SK-N-SH (cell line): ENCODE data around the gene ITGA5. TPM values are rescaled to one million over a fixed set of nuclear protein-coding genes. Genes with fewer than 3 reads are reported as not detected.

Source experiments
- CTCF ChIA-PET: fragments of 300-600, 350-600 bp; formaldehyde crosslinking; extraction: SDS; loops from one replicate; lab custom pipeline; 2021; lab: Yijun Ruan, JAX
- POLR2A ChIA-PET: fragments of 350-600 bp; sonication (Branson Sonifier 250); formaldehyde crosslinking; extraction: SDS; loops from one replicate; lab custom pipeline; 2020; ENCODE audit warnings: antibody characterized with exemption, inconsistent platforms; lab: Yijun Ruan, JAX
- DNase-seq: peaks from one replicate; pipeline ENCODE4 v3.0.0; 2012
- H2AFZ ChIP-seq: fragments of 200-600 bp; sonication (generic); 2 replicates; pipeline ENCODE4 v1.8.1; 2016; ENCODE audit warnings: antibody characterized with exemption, mild to moderate bottlenecking, low read depth
- H3F3A ChIP-seq: fragments of 200-600 bp; sonication (generic); replicated peaks from 2 replicates; pipeline ENCODE3; 2016; ENCODE audit warnings: antibody characterized with exemption, mild to moderate bottlenecking; ENCODE audit not compliant: insufficient read depth
- H3K27ac ChIP-seq, 2 experiments: fragments of 200-500 bp in 1 of 2; fragments of 200-600 bp in 1 of 2; sonication (Bioruptor generic) in 1 of 2; sonication (generic), shearing (Covaris generic) in 1 of 2; 2 replicates each; pipeline versions ENCODE4 v1.5.1 to v1.6.1; 2014 to 2016; ENCODE audit warnings: low read depth in 2 of 2, inconsistent platforms in 1 of 2, low read length in 1 of 2, mild to moderate bottlenecking in 1 of 2, mixed read lengths in 1 of 2
- H3K27me3 ChIP-seq: fragments of 200-600 bp; sonication (generic), shearing (Covaris generic); 2 replicates; pipeline ENCODE4 v1.6.1; 2016; ENCODE audit warnings: mixed run types; ENCODE audit not compliant: insufficient read depth
- H3K36me3 ChIP-seq, 2 experiments: fragments of 200-500 bp in 1 of 2; fragments of 200-600 bp in 1 of 2; sonication (Bioruptor generic) in 1 of 2; sonication (generic) in 1 of 2; replicated peaks in 1 of 2; 2 replicates each; pipeline versions ENCODE3 to v1.5.1; 2014 to 2016; ENCODE audit warnings: low read length in 1 of 2, mild to moderate bottlenecking in 1 of 2; ENCODE audit not compliant: insufficient read depth in 2 of 2, control insufficient read depth in 1 of 2
- H3K4me1 ChIP-seq, 2 experiments: fragments of 200-500 bp in 1 of 2; fragments of 200-600 bp in 1 of 2; sonication (Bioruptor generic) in 1 of 2; sonication (generic), shearing (Covaris generic) in 1 of 2; 2 replicates each; pipeline versions ENCODE4 v1.5.1 to v1.6.1; 2014 to 2016; ENCODE audit warnings: low read depth in 1 of 2, low read length in 1 of 2, mixed run types in 1 of 2; ENCODE audit not compliant: insufficient read depth in 2 of 2, control insufficient read depth in 1 of 2
- H3K4me2 ChIP-seq: fragments of 200-600 bp; sonication (generic), shearing (Covaris generic); 2 replicates; pipeline ENCODE4 v1.6.1; 2017; ENCODE audit warnings: mixed run types
- H3K4me3 ChIP-seq, 2 experiments: fragments of 200-500 bp in 1 of 2; fragments of 200-600 bp in 1 of 2; sonication (Bioruptor generic) in 1 of 2; sonication (generic), shearing (Covaris generic) in 1 of 2; 2 replicates each; pipeline versions ENCODE4 v1.5.1 to v1.8.1; 2014 to 2016; ENCODE audit warnings: low read depth in 2 of 2, inconsistent platforms in 1 of 2, low read length in 1 of 2, mild to moderate bottlenecking in 1 of 2, mixed read lengths in 1 of 2, moderate library complexity in 1 of 2
- H3K79me2 ChIP-seq: fragments of 200-600 bp; sonication (generic); 2 replicates; pipeline ENCODE4 v1.8.1; 2017; ENCODE audit warnings: mild to moderate bottlenecking; ENCODE audit not compliant: insufficient read depth
- H3K9ac ChIP-seq: fragments of 200-600 bp; sonication (generic); 2 replicates; pipeline ENCODE4 v1.6.1; 2017; ENCODE audit warnings: mixed run types
- H3K9me2 ChIP-seq: fragments of 200-600 bp; sonication (generic); 2 replicates; pipeline ENCODE4 v1.6.1; 2017; ENCODE audit warnings: mixed run types
- H3K9me3 ChIP-seq: fragments of 200-600 bp; sonication (generic); 2 replicates; pipeline ENCODE4 v1.6.1; 2017; ENCODE audit warnings: mixed run types, mild to moderate bottlenecking, moderate library complexity
- H4K20me1 ChIP-seq: fragments of 200-600 bp; sonication (generic); 2 replicates; pipeline ENCODE4 v1.6.1; 2017; ENCODE audit warnings: mild to moderate bottlenecking, mixed run types; ENCODE audit not compliant: insufficient read depth
- EP300 ChIP-seq, 2 experiments: IDR thresholded peaks; 2 replicates each; pipeline versions ENCODE4 v1.4.0 to v1.6.1; 2012; ENCODE audit warnings: borderline replicate concordance in 1 of 2, low read depth in 1 of 2, low read length in 1 of 2
- EZH2phosphoT487 ChIP-seq: fragments of 200-600 bp; sonication (generic); IDR thresholded peaks from 2 replicates; pipeline ENCODE4 v1.6.1; 2017; ENCODE audit warnings: low read depth, mixed run types, mild to moderate bottlenecking, antibody characterized with exemption, moderate library complexity, borderline replicate concordance
- FOXJ3 ChIP-seq: sonication (generic); formaldehyde crosslinking; IDR thresholded peaks from 2 replicates; pipeline ENCODE4 v1.5.1; 2020; ENCODE audit warnings: mild to moderate bottlenecking, missing genetic modification reagents
- GABPA ChIP-seq: IDR thresholded peaks from 2 replicates; pipeline ENCODE4 v1.4.0; 2012; ENCODE audit warnings: low read depth, mild to moderate bottlenecking
- GATA2 ChIP-seq: sonication (generic); formaldehyde crosslinking; IDR thresholded peaks from 2 replicates; pipeline ENCODE4 v1.5.0; 2020; ENCODE audit warnings: mild to moderate bottlenecking, missing genetic modification reagents
- MEF2A ChIP-seq: IDR thresholded peaks from 2 replicates; pipeline ENCODE4 v1.4.0; 2012; ENCODE audit warnings: low read depth, borderline replicate concordance
- NFIC ChIP-seq: IDR thresholded peaks from 2 replicates; pipeline ENCODE4 v1.4.0; 2012; ENCODE audit warnings: borderline replicate concordance
- NRF1 ChIP-seq: IDR thresholded peaks from 2 replicates; pipeline ENCODE4 v1.6.1; 2012; ENCODE audit warnings: low read depth, mild to moderate bottlenecking, low read length
- POLR2AphosphoS5 ChIP-seq: IDR thresholded peaks from 2 replicates; pipeline ENCODE4 v1.6.1; 2012; ENCODE audit warnings: low read depth, low read length
- RFX5 ChIP-seq: IDR thresholded peaks from 2 replicates; pipeline ENCODE4 v1.6.1; 2012; ENCODE audit warnings: mild to moderate bottlenecking, improper control_type of control experiment, low read length
- RXRA ChIP-seq: IDR thresholded peaks from 2 replicates; pipeline ENCODE4 v1.4.0; 2012; ENCODE audit warnings: low read depth, mild to moderate bottlenecking, borderline replicate concordance
- TCF12 ChIP-seq: IDR thresholded peaks from 2 replicates; pipeline ENCODE4 v1.4.0; 2012
- TEAD4 ChIP-seq: IDR thresholded peaks from 2 replicates; pipeline ENCODE4 v1.4.0; 2012; ENCODE audit warnings: mild to moderate bottlenecking, borderline replicate concordance; ENCODE audit not compliant: insufficient read depth
- YY1 ChIP-seq: IDR thresholded peaks from 2 replicates; pipeline ENCODE4 v1.4.0; 2012; ENCODE audit warnings: low read depth, mild to moderate bottlenecking
- WGBS: methylation state at CpG from one replicate; pipeline ENCODE4 v1.1.6; 2017; ENCODE audit warnings: low lambda C conversion rate; 5-methylcytosine and 5-hydroxymethylcytosine counted together
- polyA plus RNA-seq, 3 experiments: library from polyadenylated mRNA; depleted of rRNA; stranded (reverse); fragments of >200 nt; gene quantifications; 2 replicates each; pipeline ENCODE4 v1.2.3, GENCODE V29; 2012
- TF ChIP-seq, protein P1 (sequence below): IDR thresholded peaks from 2 replicates; pipeline ENCODE4 v1.4.0; 2012; ENCODE audit warnings: low read depth, borderline replicate concordance

Gene ITGA5
- polyA plus RNA-seq, 1 of the 3 experiments (the other 2 are of a cell fraction) = 52.5 TPM

- Histone ChIP-seq H3K79me2 (no peaks in the 10 kb centered on the region), H3K9ac (no peak overlapping the region), H3K9me3 (no peaks in the 10 kb centered on the region), H3K9me2 (no peaks in the 10 kb centered on the region), H3K27me3 (no peaks in the 10 kb centered on the region; the same call in 1 of the 2 replicates), H4K20me1 (no peaks in the 10 kb centered on the region), H3K4me1 (no peaks in the 10 kb centered on the region), H3K4me2 (no peak overlapping the region), H3K27ac (no peak overlapping the region), H2AFZ (no peak overlapping the region), H3F3A (no peaks in the 10 kb centered on the region), H3K4me3 (no peak overlapping the region), H3K36me3 (peaks cover 0 to 3% of the 10 kb centered on the region in 2 experiments)
- TF ChIP-seq NFIC = no peak
- TF ChIP-seq EZH2phosphoT487 = no peak
- no peak for TF ChIP-seq EP300 (IDR thresholded peaks at IDR 0.05; ENCODE audit: borderline replicate concordance in 1 of 2, low read depth in 1 of 2, low read length in 1 of 2)
- TF ChIP-seq TEAD4 = no peak
- no peak for TF ChIP-seq GATA2 (CRISPR knock-in tag)
- TF ChIP-seq YY1 = no peak
- TF ChIP-seq RXRA = no peak
- TF ChIP-seq FOXJ3 = no peak
- TF ChIP-seq NRF1 = no peak
- no peak for TF ChIP-seq MEF2A
- TF ChIP-seq, protein P1, sequence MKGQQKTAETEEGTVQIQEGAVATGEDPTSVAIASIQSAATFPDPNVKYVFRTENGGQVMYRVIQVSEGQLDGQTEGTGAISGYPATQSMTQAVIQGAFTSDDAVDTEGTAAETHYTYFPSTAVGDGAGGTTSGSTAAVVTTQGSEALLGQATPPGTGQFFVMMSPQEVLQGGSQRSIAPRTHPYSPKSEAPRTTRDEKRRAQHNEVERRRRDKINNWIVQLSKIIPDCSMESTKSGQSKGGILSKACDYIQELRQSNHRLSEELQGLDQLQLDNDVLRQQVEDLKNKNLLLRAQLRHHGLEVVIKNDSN = no peak
- no peak for TF ChIP-seq TCF12
- TF ChIP-seq RFX5 = no peak
- no peak for DNase-seq
- ChIA-PET POLR2A (no interaction called here), CTCF (interaction anchor here (0.6 to 1.5 kb wide), 3 partner anchors 12 to 61 kb away, joined by 3 to 9 read pairs (median 4); partner anchors contain the start of gene GTSF1)
- WGBS = 39% methylated on average over 9 of the region's 9 CpGs
Observed at GRCh38 chr12:54460317-54460923, 41.4 kb upstream of the ITGA5 start.

DNA sequence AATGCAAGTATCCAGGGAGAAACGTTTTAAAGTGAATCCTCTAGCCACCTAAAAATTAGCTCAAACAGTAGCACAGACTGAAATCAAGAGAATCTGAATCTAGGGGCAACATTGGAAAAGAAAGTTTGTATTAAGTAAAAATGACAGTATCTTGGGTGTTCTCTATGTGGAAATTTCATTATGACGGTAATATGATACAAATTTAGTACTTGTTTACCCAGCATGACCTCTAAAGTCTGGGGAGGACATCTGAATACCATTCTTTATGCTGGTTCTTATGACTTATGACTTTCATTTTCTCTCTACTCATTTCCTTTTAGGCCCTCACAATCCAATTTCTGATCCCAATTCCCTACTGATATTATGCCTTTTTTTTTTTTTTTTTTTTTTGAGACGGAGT, 40.3 kb upstream of the ITGA5 start:
- H3K9me2 ChIP-seq = no peaks in the 10 kb centered on the region
- H3K27ac ChIP-seq = no peak overlapping the region
- no peaks in the 10 kb centered on the region for H4K20me1 ChIP-seq
- H2AFZ ChIP-seq = no peak overlapping the region
- TF ChIP-seq EP300 (IDR thresholded peaks at IDR 0.05; ENCODE audit: borderline replicate concordance in 1 of 2, low read depth in 1 of 2, low read length in 1 of 2) = no peak
- no peak for TF ChIP-seq YY1
- TF ChIP-seq TCF12 = no peak
- no peak for TF ChIP-seq FOXJ3
- TF ChIP-seq, protein P1 = no peak
- no peak for TF ChIP-seq POLR2AphosphoS5
- no peak for TF ChIP-seq GABPA
- TF ChIP-seq, all 33 proteins: peak for 0
- 33% methylated on average over 3 of the region's 3 CpGs for WGBS
- ChIA-PET POLR2A (no interaction called here), CTCF (interaction anchor here (23.4 kb wide), 1 partner anchor 59 kb away, joined by 490 read pairs; no protein-coding TSS in a partner anchor)
- no peaks in the 10 kb centered on the region for H3F3A ChIP-seq
- no peaks in the 10 kb centered on the region for H3K79me2 ChIP-seq
- peaks cover under 1% of the 10 kb centered on the region; the same call in 1 of the 2 replicates for H3K27me3 ChIP-seq
- DNase-seq = no peak
- peaks cover 0 to 3% of the 10 kb centered on the region in 2 experiments for H3K36me3 ChIP-seq
- no peaks in the 10 kb centered on the region for H3K9me3 ChIP-seq
- H3K9ac ChIP-seq = no peak overlapping the region
- H3K4me1 ChIP-seq = no peaks in the 10 kb centered on the region
- no peak overlapping the region for H3K4me3 ChIP-seq
- H3K4me2 ChIP-seq = no peak overlapping the region
